K562 (cell line): Measurements from ENCODE around the gene MAMDC2. TPM values are rescaled to one million over a fixed set of nuclear protein-coding genes. Genes with fewer than 3 reads are reported as not detected.

Experiments
- HOXB6 ChIP-seq: fragments of 250-450 bp; sonication (Bioruptor Pico); IDR thresholded peaks from 2 replicates; pipeline ENCODE4 v1.5.1; 2022; ENCODE audit warnings: mild to moderate bottlenecking, borderline replicate concordance
- MTA1 ChIP-seq: fragments of 450-650 bp; IDR thresholded peaks from 2 replicates; pipeline ENCODE4 v1.6.1; 2017; ENCODE audit warnings: borderline replicate concordance
- STAT5A ChIP-seq: IDR thresholded peaks from 2 replicates; pipeline ENCODE4 v1.6.1; 2012; ENCODE audit warnings: low read length, inconsistent platforms, borderline replicate concordance
- polyA plus RNA-seq, 8 experiments: library from polyadenylated mRNA; depleted of rRNA in 4 of 8; stranded (reverse) in 5 of 8; unstranded in 3 of 8; fragments of >200 nt; fragmentation: Nextera tagmentation in 2 of 8; fragmentation: Illumina TruSeq in 1 of 8; extraction: Ambion mirVana in 2 of 8; extraction: Trizol in 1 of 8; gene quantifications; 2 replicates each; pipeline versions ENCODE4 v1.2.1 to v1.2.3, GENCODE V29; 2011 to 2014; ENCODE audit warnings: inconsistent platforms in 1 of 8, missing spikeins in 1 of 8
- total RNA-seq, 7 experiments: library from RNA; depleted of rRNA in 6 of 7; stranded (reverse); fragments of >200 nt in 6 of 7; fragmentation: Illumina TruSeq in 2 of 7; extraction: Trizol in 2 of 7; gene quantifications; 2 replicates each; pipeline versions ENCODE4 v1.2.1 to v1.2.3, GENCODE V29; 2011 to 2021; ENCODE audit warnings: low replicate concordance in 1 of 7
- TF ChIP-seq, protein P1 (sequence below): fragments of 250-450 bp; sonication (Bioruptor Pico); IDR thresholded peaks from 2 replicates; pipeline ENCODE4 v1.4.0; 2020; ENCODE audit warnings: mild to moderate bottlenecking
- TF ChIP-seq, protein P2 (sequence below), 2 experiments: fragments of 450-650 bp in 1 of 2; sonication (generic) in 1 of 2; formaldehyde crosslinking in 1 of 2; IDR thresholded peaks; 2 replicates each; pipeline versions ENCODE4 v1.7.1 to v1.9.0; 2016 to 2022; ENCODE audit warnings: inconsistent platforms in 1 of 2, mild to moderate bottlenecking in 1 of 2, missing genetic modification reagents in 1 of 2

MAMDC2 gene
- total and polyA plus RNA-seq, 9 of the 15 experiments (the other 6 are each of a cell fraction or from before 2014, with no cell fraction given): 0.01 to 0.03 TPM; not detected in 7

DNA sequence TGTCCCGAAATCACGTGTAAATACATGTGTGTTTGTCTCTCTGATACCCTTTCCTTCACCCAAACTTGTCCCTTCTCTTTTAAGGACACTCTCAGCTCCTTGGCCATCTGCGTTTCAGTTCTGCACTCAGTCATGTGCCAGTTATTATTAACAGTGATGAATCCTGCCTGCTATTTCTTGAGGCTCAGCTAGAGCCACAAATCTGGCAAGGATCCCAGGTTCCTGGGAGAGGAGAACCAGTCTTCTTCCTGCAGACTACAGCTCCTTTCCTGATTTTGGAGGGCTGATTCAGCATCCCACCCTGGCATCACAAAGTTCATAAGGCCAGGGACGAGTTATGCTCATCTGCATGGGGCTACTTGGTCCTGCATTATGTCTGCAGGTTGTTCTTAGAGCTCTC is 5.6 kb downstream of the MAMDC2 start (continued):
- TF ChIP-seq, protein P1, sequence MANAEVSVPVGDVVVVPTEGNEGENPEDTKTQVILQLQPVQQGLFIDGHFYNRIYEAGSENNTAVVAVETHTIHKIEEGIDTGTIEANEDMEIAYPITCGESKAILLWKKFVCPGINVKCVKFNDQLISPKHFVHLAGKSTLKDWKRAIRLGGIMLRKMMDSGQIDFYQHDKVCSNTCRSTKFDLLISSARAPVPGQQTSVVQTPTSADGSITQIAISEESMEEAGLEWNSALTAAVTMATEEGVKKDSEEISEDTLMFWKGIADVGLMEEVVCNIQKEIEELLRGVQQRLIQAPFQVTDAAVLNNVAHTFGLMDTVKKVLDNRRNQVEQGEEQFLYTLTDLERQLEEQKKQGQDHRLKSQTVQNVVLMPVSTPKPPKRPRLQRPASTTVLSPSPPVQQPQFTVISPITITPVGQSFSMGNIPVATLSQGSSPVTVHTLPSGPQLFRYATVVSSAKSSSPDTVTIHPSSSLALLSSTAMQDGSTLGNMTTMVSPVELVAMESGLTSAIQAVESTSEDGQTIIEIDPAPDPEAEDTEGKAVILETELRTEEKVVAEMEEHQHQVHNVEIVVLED (CRISPR knock-in tag): no peak
- TF ChIP-seq MTA1: no peak
- no peak for TF ChIP-seq STAT5A
- TF ChIP-seq, protein P2, sequence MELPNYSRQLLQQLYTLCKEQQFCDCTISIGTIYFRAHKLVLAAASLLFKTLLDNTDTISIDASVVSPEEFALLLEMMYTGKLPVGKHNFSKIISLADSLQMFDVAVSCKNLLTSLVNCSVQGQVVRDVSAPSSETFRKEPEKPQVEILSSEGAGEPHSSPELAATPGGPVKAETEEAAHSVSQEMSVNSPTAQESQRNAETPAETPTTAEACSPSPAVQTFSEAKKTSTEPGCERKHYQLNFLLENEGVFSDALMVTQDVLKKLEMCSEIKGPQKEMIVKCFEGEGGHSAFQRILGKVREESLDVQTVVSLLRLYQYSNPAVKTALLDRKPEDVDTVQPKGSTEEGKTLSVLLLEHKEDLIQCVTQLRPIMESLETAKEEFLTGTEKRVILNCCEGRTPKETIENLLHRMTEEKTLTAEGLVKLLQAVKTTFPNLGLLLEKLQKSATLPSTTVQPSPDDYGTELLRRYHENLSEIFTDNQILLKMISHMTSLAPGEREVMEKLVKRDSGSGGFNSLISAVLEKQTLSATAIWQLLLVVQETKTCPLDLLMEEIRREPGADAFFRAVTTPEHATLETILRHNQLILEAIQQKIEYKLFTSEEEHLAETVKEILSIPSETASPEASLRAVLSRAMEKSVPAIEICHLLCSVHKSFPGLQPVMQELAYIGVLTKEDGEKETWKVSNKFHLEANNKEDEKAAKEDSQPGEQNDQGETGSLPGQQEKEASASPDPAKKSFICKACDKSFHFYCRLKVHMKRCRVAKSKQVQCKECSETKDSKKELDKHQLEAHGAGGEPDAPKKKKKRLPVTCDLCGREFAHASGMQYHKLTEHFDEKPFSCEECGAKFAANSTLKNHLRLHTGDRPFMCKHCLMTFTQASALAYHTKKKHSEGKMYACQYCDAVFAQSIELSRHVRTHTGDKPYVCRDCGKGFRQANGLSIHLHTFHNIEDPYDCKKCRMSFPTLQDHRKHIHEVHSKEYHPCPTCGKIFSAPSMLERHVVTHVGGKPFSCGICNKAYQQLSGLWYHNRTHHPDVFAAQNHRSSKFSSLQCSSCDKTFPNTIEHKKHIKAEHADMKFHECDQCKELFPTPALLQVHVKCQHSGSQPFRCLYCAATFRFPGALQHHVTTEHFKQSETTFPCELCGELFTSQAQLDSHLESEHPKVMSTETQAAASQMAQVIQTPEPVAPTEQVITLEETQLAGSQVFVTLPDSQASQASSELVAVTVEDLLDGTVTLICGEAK (IDR thresholded peaks at IDR 0.05): no peak
- TF ChIP-seq, protein P2 (CRISPR knock-in tag; IDR thresholded peaks at IDR 0.05): no peak
- TF ChIP-seq HOXB6: no peak
